Psoas muscle (tissue), 8 donors: ENCODE data around the gene GLT1D1. TPM values are rescaled to one million over a fixed set of nuclear protein-coding genes. Genes with fewer than 3 reads are reported as not detected.

Experiments
- ATAC-seq, 4 donors: fragments of 200-7000 bp; cut with Tn5 transposase; one replicate each; pipeline ENCODE4 v1.9.1; 2020; ENCODE audit warnings: moderate library complexity in 3 of 4, mild to moderate bottlenecking in 2 of 4
- DNase-seq, 2 donors: peaks; one replicate each; pipeline ENCODE4 v3.0.0-alpha.2; 2020
- H3K27ac ChIP-seq: fragments of 200-600 bp; one replicate; pipeline ENCODE4 v1.8.0; 2022
- H3K27me3 ChIP-seq, 3 donors: fragments of 200-600 bp in 1 of 3; one replicate each; pipeline versions ENCODE4 v1.6.1 to v1.8.0; 2013 to 2022; ENCODE audit warnings: low read length in 2 of 3, mild to moderate bottlenecking in 2 of 3, moderate library complexity in 1 of 3; ENCODE audit not compliant: insufficient read depth in 3 of 3
- H3K36me3 ChIP-seq, 2 donors: fragments of 200-600 bp in 1 of 2; one replicate each; pipeline versions ENCODE4 v1.6.1 to v1.8.0; 2013 to 2022; ENCODE audit warnings: low read depth in 1 of 2, mild to moderate bottlenecking in 1 of 2, moderate library complexity in 1 of 2; ENCODE audit not compliant: insufficient read depth in 1 of 2
- H3K4me1 ChIP-seq: fragments of 200-600 bp; one replicate; pipeline ENCODE4 v1.8.0; 2022
- H3K4me3 ChIP-seq: fragments of 200-600 bp; one replicate; pipeline ENCODE4 v1.8.0; 2022; ENCODE audit warnings: mild to moderate bottlenecking
- H3K9me3 ChIP-seq: fragments of 200-600 bp; one replicate; pipeline ENCODE4 v1.8.0; 2022
- WGBS, 3 donors: extraction: QIAGEN DNeasy Blood & Tissue Kit; methylation state at CpG; one replicate each; pipeline versions ENCODE4 v1.1.6 to v1.1.7; 2013; 5-methylcytosine and 5-hydroxymethylcytosine counted together
- intact Hi-C, 2 donors: fragments of 100-400 bp; cut with DNase I; formaldehyde crosslinking; loops; one replicate each; pipeline versions ENCODE4 v1.11.0 to v1.14.2; 2022
- polyA plus RNA-seq, 3 donors: library from polyadenylated mRNA; stranded (reverse); fragments of 200-250 nt; gene quantifications; one replicate each; pipeline ENCODE4 v1.2.3, GENCODE V29; 2013
- total RNA-seq, 4 donors: library from RNA; stranded (reverse); fragmentation: NEBNext Ultra II Directional in 2 of 4; extraction: Animal tissue kit (Norgen Biotek cat#: 25700) in 2 of 4; gene quantifications; one replicate each; pipeline versions ENCODE4 v1.2.1 to v1.2.4, GENCODE V29; 2021 to 2023
- TF ChIP-seq, protein P1 (sequence below): fragments of 200-600 bp; IDR thresholded peaks from one replicate; pipeline ENCODE4 v1.8.0; 2022; ENCODE audit warnings: antibody characterized with exemption
- donor health status: healthy with polysubstance abuse.
- donor health status: DM: no; HTN: no; CAD: no; lungs with moderate emphysema.
- donor health status: Bipolar disorder and iron deficiency.
- donor health status: healthy.
- donor health status: DM: yes; HTN: yes; CAD: no.
- donor health status: DM: no; HTN: no; CAD: no.
- donor health status: DM: no; HTN: no; CAD: no.
- donor health status: DM: yes; HTN: yes; CAD: no.

Gene GLT1D1
- total and polyA plus RNA-seq, 7 donors, result 0.32 to 3.1 (median 0.95) TPM

- no peak for DNase-seq
- intact Hi-C loops, result no loop called here
- 45 to 64% (median 53%) methylated on average over 6 of the region's 6 CpGs for WGBS, 3 donors
- Histone ChIP-seq H3K9me3 (peaks cover 3% of the 10 kb centered on the region), H3K4me3 (no peak overlapping the region), H3K4me1 (no peaks in the 10 kb centered on the region), H3K36me3 (no peaks in the 10 kb centered on the region), H3K27me3 (peaks cover 0 to 1% (median 0%) of the 10 kb centered on the region in 3 donors), H3K27ac (no peak overlapping the region)
- no peak for ATAC-seq
- TF ChIP-seq, protein P1, sequence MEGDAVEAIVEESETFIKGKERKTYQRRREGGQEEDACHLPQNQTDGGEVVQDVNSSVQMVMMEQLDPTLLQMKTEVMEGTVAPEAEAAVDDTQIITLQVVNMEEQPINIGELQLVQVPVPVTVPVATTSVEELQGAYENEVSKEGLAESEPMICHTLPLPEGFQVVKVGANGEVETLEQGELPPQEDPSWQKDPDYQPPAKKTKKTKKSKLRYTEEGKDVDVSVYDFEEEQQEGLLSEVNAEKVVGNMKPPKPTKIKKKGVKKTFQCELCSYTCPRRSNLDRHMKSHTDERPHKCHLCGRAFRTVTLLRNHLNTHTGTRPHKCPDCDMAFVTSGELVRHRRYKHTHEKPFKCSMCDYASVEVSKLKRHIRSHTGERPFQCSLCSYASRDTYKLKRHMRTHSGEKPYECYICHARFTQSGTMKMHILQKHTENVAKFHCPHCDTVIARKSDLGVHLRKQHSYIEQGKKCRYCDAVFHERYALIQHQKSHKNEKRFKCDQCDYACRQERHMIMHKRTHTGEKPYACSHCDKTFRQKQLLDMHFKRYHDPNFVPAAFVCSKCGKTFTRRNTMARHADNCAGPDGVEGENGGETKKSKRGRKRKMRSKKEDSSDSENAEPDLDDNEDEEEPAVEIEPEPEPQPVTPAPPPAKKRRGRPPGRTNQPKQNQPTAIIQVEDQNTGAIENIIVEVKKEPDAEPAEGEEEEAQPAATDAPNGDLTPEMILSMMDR, result no peak
Measured at GRCh38 chr12:128991716-128992115, 138.4 kb downstream of the GLT1D1 start.

- TF ChIP-seq, protein P1, result no peak
- Histone ChIP-seq H3K27me3 (peaks cover 0 to 1% (median 0%) of the 10 kb centered on the region in 3 donors), H3K4me3 (no peak overlapping the region), H3K27ac (no peak overlapping the region), H3K36me3 (no peaks in the 10 kb centered on the region), H3K4me1 (no peaks in the 10 kb centered on the region), H3K9me3 (peaks cover 3% of the 10 kb centered on the region)
- intact Hi-C loops, result no loop called here
- DNase-seq (no peak), ATAC-seq (no peak)
- WGBS, 3 donors, result 62 to 84% (median 76%) methylated on average over 8 of the region's 8 CpGs
Measured at GRCh38 chr12:128992116-128992515, 138.8 kb downstream of the GLT1D1 start.

DNA sequence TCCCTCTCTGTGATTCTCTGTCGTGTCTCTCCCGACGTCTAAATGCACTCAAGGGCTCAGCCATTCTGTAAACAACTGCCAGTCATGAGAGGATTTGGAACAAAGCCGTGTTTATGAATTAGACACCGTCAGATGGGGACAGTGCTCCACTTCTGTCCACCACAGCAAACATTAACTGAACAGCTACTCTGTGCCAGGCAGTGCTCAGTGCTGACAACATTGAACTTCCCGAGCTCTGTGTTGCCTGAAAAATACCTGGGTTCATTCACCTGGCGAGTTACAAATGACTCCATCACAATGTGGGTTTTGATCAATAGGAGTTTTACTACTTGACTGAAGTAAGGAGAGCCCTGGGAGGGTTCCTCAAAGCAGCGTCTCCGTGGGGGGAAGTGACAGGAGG is 139.3 kb downstream of the GLT1D1 start:
- TF ChIP-seq, protein P1, result no peak

DNA sequence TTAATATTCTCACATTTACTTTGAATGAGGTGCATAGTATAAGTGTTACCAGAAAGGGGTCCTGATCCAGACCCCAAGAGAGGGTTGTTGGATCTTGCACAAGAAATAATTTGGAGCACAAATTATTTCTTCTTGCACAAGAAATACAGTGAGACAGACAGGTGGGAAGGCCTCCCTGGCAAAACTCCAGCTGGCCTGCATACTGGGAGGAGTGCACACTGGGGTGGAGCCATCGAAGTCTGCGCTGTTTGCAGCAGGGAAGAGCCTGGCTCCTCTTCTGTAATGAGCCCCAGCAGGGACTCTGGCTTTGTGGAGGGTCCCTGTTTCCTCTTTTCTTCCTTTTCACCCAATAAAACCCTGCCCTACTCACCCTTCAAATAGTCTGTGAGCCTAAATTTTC is 141.6 kb downstream of the GLT1D1 start:
- Histone ChIP-seq H3K27me3 (no peaks in the 10 kb centered on the region), H3K4me1 (no peaks in the 10 kb centered on the region), H3K4me3 (no peak overlapping the region), H3K9me3 (no peaks in the 10 kb centered on the region), H3K27ac (no peak overlapping the region), H3K36me3 (no peaks in the 10 kb centered on the region)
- WGBS, 3 donors, result 26 to 50% (median 32%) methylated on average over 2 of the region's 2 CpGs
- DNase-seq (no peak), ATAC-seq (no peak)
- TF ChIP-seq, protein P1, result no peak
- intact Hi-C loops, result no loop called here

More for the DNA sequence above, 139.3 kb downstream of the GLT1D1 start:
- 69 to 84% (median 71%) methylated on average over 9 of the region's 9 CpGs for WGBS, 3 donors
- ATAC-seq (no peak), DNase-seq (no peak)
- peaks cover 0 to 1% (median 0%) of the 10 kb centered on the region in 3 donors for H3K27me3 ChIP-seq
- H3K9me3 ChIP-seq, result peaks cover 3% of the 10 kb centered on the region
- H3K27ac ChIP-seq, result no peak overlapping the region
- no peaks in the 10 kb centered on the region for H3K4me1 ChIP-seq
- no peak overlapping the region for H3K4me3 ChIP-seq
- no peaks in the 10 kb centered on the region for H3K36me3 ChIP-seq
- intact Hi-C loops, result no loop called here

DNA sequence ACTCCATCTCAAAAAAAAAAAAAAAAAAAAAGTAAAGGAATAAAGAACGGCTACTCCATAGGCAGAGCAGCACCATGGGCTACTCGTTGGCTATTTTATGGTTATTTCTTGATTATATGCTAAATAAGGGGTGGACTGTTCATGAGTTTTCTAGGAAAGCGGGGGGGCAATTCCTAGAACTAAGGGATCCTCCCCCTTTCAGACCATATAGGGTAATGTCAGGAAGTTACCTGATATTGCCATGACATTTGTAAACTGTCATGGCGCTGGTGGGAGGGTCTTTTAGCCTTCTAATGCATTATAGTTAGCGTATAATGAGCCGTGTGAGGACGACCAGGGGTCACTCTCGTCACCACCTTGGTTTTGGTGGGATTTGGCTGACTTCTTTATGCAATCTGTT is 142.3 kb downstream of the GLT1D1 start:
- H3K27ac ChIP-seq, result no peak overlapping the region
- no peaks in the 10 kb centered on the region for H3K27me3 ChIP-seq
- intact Hi-C loops, result no loop called here
- TF ChIP-seq, protein P1, result no peak
- ATAC-seq (no peak), DNase-seq (no peak)
- H3K9me3 ChIP-seq, result no peaks in the 10 kb centered on the region
- 78 to 83% (median 81%) methylated on average over 8 of the region's 8 CpGs for WGBS, 3 donors
- H3K4me1 ChIP-seq, result no peaks in the 10 kb centered on the region
- no peak overlapping the region for H3K4me3 ChIP-seq
- no peaks in the 10 kb centered on the region for H3K36me3 ChIP-seq
